NCI-H82 treated with DMSO at 0.1 percent for 48 hours (cell line): ENCODE data around the gene MCCD1.

Source experiments
- DNase-seq: peaks from one replicate; lab custom pipeline; 2025; ENCODE audit not compliant: unreplicated experiment; lab: John Stamatoyannopoulos, UW

MCCD1 gene

DNA sequence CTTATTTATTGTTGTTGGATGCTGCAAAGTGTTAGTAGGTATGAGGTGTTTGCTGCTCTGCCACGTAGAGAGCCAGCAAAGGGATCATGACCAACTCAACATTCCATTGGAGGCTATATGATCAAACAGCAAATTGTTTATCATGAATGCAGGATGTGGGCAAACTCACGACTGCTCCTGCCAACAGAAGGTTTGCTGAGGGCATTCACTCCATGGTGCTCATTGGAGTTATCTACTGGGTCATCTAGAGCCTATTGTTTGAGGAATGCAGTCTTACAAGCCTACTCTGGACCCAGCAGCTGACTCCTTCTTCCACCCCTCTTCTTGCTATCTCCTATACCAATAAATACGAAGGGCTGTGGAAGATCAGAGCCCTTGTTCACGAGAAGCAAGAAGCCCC is 18.8 kb upstream of the MCCD1 start:
- no peak for DNase-seq

- DNase-seq = no peak
Measured at GRCh38 chr6:31513456-31514165, 15.2 kb upstream of the MCCD1 start.

DNA sequence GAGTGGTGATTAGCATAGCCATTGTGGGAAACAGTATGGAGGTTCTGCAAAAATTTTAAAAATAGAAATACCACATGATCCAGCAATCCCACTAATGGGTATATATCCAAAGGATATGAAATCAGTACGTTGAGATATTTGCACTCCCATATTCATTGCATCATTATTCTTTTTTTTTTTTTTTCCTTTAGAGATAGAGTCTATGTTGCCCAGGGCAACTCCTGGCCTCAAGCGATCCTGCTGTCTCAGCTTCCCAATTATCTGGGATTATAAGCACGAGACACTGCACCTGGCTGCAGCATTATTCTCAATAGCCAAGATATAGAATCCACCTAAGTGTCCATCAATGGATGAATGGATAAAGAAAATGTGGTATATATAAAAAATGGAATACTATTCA is 6.9 kb upstream of the MCCD1 start:
- DNase-seq = no peak

DNA sequence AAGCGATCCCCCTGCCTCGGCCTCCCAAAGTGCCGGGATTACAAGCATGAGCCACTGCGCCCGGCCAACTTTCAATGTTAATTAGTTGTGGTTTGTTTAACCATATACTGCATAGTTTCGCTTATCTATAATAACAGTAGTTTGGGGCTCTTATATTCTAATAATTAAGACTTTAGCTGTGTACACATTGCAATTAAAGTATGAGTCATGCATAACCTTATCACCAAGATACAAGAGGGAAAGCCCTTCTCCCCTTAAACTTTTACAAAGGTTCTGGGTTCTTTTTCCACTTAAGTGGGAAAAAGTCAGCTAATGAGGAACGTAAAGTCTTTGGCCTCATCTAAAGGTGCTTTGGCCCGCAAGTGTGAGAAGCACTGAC is 3.2 kb upstream of the MCCD1 start:
- DNase-seq = no peak

DNA sequence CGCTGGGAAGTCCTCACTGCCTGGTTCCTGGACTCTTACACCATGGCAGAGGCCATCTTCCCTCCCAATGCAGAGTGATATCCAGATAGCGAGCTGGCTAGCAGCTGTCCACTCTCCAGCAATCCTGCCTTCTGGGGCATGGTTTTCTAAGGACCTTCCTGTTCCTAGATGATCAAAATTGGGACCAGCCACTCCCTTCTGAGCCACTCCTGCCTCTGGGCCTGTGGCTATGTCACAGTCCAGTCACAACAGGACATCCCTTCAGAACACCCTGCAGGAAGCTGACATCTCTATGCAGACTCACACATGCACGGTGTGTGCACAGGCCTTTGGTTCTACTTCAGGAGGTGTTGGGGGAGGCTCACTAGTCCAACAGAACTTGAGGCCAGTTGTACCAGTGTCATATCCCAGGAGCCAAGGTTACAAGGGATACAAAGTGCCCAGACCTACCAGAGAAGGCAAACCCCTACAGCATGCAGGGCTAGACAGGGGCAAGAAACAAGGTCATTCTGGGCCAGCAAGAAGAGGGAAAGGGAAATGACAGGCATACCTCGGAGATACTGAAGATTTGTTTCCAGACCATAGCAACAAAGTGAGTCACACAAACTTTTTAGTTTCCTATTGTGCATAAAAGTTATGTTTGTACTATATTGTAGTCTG is 2.7 kb upstream of the MCCD1 start:
- DNase-seq = no peak

- no peak for DNase-seq
Measured at GRCh38 chr6:31528307-31528777, 420 bp upstream of the MCCD1 start.

- no peak for DNase-seq
Measured at GRCh38 chr6:31529329-31530150, 778 bp downstream of the MCCD1 start.

DNA sequence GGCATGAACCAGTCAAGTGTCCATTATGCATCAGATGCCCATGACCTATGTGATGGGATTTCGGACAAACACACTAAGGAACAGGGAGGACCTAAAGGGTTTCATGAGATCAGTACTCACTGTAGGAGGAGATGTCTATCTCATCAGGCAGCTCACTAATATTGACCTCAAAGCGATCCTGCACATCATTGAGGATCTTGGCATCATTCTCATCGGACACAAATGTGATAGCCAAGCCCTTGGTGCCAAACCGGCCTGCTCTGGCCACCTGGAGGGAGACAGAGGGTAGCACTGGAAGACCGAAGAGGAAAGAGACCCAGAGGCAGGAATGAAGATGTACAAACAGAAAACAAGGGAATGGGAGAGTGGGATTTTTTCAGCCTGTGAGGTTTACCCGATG is 1.9 kb downstream of the MCCD1 start:
- no peak for DNase-seq

DNA sequence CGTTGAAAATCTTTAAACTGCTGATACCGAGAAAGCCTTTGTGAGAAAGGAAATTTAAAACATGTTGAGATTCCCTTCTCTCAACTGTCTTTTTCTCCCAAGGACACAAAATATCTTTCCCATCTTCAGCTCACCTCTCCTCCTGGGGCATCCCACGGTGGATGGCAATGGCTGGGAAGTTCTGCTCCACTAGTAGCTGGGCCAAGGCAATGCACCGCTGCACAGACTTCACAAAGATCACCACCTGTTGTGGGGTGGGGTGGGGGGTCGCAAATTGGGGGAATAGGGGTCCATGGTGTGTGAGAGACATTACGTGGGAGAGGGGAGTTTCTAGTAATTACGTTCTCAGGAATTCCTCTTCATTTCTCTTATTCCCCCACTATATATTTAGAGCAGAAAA is 2.4 kb downstream of the MCCD1 start:
- no peak for DNase-seq

DNA sequence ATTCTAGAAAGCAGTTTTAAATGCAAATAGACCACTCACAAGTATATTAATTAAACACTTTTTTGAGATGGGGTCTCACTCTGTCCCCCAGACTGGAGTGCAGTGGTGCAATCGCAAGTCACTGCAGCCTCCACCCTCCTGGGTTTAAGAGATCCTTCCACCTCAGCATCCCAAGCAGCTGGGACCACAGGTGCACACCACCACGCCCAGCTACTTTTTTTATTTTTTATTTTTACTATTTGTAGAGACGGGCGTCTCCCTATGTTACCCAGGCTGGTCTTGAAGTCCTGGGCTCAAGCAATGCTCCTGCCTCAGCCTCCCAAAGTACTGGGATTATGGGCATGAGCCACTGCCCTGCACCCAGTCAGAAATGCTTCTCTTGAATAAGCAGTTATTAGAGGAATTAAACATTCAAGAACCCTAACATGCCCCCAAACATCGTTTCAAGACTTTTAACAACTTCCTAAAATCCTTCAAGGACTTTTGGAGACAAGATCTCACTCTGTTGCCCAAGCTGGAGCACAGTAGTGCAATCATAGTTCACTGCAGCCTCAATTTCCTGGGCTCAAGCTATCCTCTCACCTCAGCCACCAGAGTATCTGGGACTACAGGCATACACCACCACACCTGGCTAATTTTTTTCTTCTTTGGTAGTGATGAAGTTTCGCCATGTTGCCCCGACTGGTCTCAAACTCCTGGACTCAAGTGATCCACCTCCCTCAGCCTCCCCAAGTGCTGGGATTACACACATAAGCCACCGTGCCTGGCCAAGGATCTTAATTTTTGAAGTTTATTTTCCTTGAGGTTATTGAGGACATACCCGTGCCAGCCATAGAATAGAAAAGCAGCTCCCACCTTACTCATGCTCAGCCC is 3.2 kb downstream of the MCCD1 start:
- DNase-seq = no peak

GRCh38 chr6:31532644-31533454 is 4.1 kb downstream of the MCCD1 start:
- no peak for DNase-seq

GRCh38 chr6:31533455-31533841 is 4.7 kb downstream of the MCCD1 start:
- DNase-seq = no peak

DNA sequence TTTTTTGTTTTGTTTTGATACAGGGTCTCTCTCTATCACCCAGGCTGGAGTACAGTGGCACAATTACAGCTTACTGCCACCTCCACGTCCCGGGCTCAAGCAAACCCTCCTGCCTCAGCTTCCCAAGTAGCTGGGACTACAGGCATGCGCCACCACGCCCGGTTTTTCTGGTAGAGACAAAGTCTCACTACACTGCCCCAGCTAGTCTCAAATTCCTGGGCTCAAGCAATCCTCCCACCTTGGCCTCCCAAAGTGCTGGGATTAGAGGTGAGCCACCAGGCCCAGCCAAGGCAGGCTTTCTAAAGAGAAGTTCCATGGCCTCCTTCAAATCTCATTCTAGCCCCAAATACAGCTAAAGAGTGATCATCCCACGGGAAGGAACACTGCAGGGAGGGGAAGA is 5.2 kb downstream of the MCCD1 start:
- no peak for DNase-seq

DNA sequence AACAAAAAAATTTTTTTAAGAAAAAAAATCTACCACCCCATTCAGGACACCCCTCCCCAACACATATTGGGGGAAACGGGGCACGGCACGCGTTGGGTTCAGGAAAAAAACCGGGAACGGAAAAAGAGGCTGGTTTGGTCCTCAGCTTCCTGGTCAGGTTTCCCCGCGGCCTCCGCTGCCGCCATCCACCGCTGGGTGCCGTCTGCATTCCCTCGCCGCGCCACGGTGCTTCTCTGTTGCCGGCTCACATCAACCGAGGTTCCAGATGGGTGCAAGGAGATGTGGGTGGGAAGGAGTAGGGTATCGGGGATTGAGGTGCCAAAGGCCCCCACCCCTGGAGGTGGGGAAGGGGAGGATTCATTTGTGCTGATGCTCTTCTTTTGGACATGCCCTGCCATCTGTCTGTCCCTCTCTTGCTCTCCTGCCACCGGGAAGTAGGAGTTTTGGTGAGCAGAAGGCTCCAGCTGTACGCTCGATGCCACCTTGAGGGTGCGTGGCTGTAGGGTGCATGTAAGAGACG is 5.8 kb downstream of the MCCD1 start:
- no peak for DNase-seq

GRCh38 chr6:31535538-31536324 is 7.0 kb downstream of the MCCD1 start:
- no peak for DNase-seq

- DNase-seq = no peak
Measured at GRCh38 chr6:31538805-31539400, 10.1 kb downstream of the MCCD1 start.

- DNase-seq = no peak
Measured at GRCh38 chr6:31540640-31541039, 11.9 kb downstream of the MCCD1 start.

- DNase-seq = no peak
Measured at GRCh38 chr6:31541059-31541657, 12.4 kb downstream of the MCCD1 start.
